ENCODE data around the gene TAS2R8. TPM values are rescaled to one million over a fixed set of nuclear protein-coding genes. Genes with fewer than 3 reads are reported as not detected.

Gene TAS2R8
- 0.50 TPM in 1 of 2 replicates, not detected in the other for total RNA-seq
- long read RNA-seq = 0 reads

DNA sequence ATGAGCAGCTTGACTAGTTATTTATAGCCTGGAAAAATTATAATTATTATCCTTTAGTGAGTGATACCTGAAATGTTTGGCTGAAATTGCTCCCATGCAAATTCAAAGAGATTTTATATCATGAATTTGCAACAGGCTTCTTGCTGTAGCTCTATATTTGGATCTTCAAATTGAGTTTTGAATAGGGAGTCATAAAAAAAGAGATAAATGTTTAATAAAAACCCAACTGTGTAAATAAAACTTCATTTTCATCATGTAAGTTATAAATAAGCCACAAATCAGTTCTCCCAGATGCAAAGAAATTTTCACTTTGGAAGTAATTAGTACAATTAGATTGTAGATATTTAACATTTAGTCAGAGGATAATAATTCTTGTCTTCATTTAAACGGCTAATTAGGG, at the start of gene TAS2R8:
TAS2R8 (minus strand) TSS at position 101 of the 400 bp plus-strand sequence. CDS start 306 bp downstream, outside the sequence.
- Mint-ChIP-seq H3K9me3 (ENCODE audit: unreplicated experiment) (no peaks in the 10 kb centered on the region), H3K36me3 (ENCODE audit: unreplicated experiment) (no peaks in the 10 kb centered on the region), H3K4me3 (ENCODE audit: unreplicated experiment) (no peak within 1 kb of the TSS), H3K4me1 (ENCODE audit: unreplicated experiment) (no peaks in the 10 kb centered on the region), H3K27me3 (ENCODE audit: unreplicated experiment) (peaks cover 29% of the 10 kb centered on the region), H3K27ac (ENCODE audit: unreplicated experiment) (no peak within 1 kb of the TSS)
- no peak for TF ChIP-seq CTCF (IDR thresholded peaks at IDR 0.05)
- no peak for DNase-seq (ENCODE audit: extremely low spot score, unreplicated experiment)

DNA sequence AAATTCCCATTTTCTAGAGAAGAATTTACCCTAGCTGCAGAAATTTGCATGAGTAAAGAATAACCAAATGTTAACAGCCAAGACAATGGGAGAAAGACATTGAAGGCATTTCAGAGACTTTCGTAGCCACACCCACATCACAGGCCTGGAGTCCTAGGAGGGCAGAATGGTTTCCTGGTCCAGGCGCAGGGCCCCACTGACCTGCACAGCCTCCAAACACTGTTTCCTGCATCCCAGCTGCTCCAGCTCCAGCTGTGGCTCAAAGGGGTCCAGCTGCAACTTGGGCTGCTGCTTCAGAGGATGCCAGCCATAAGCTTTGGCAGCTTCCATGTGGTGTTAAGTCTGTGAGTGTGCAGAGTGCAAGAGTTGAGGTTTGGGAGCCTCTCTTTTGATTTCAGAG, 48.7 kb upstream of the TAS2R8 start:
- Mint-ChIP-seq H3K36me3 (ENCODE audit: unreplicated experiment) (peaks cover 35% of the 10 kb centered on the region), H3K27ac (ENCODE audit: unreplicated experiment) (no peak overlapping the region), H3K27me3 (ENCODE audit: unreplicated experiment) (no peaks in the 10 kb centered on the region), H3K4me1 (ENCODE audit: unreplicated experiment) (no peaks in the 10 kb centered on the region), H3K9me3 (ENCODE audit: unreplicated experiment) (peaks cover 27% of the 10 kb centered on the region), H3K4me3 (ENCODE audit: unreplicated experiment) (no peak overlapping the region)
- TF ChIP-seq CTCF (IDR thresholded peaks at IDR 0.05) = no peak
- no peak for DNase-seq (ENCODE audit: extremely low spot score, unreplicated experiment)

DNA sequence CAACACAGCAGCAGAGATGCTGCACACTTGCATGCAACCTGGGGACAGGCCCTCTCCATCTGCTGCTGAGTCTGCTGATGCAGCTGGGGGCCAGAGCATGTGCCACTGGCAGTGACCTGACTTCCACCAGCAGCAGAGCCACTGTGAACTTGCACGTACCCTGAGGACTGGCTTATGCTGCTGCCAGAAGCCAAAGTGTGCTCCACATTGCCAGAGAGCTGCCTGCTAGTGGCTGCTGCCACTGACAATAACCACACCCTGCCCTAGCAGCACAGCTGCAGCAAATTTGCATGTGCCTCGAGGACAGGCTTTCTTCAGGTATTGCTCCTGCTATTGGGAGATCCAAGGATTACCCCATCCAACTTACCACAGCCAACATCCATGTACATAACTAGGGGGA, 46.7 kb upstream of the TAS2R8 start:
- no peak for TF ChIP-seq CTCF (IDR thresholded peaks at IDR 0.05)
- peaks cover 39% of the 10 kb centered on the region for H3K36me3 Mint-ChIP-seq (ENCODE audit: unreplicated experiment)
- H3K27me3 Mint-ChIP-seq (ENCODE audit: unreplicated experiment) = no peaks in the 10 kb centered on the region
- peaks cover 27% of the 10 kb centered on the region for H3K9me3 Mint-ChIP-seq (ENCODE audit: unreplicated experiment)
- no peaks in the 10 kb centered on the region for H3K4me1 Mint-ChIP-seq (ENCODE audit: unreplicated experiment)
- peak; percentile 82 for DNase-seq (ENCODE audit: extremely low spot score, unreplicated experiment)
- no peak overlapping the region for H3K4me3 Mint-ChIP-seq (ENCODE audit: unreplicated experiment)
- no peak overlapping the region for H3K27ac Mint-ChIP-seq (ENCODE audit: unreplicated experiment)

- H3K27me3 Mint-ChIP-seq (ENCODE audit: unreplicated experiment) = no peaks in the 10 kb centered on the region
- H3K9me3 Mint-ChIP-seq (ENCODE audit: unreplicated experiment) = peaks cover 6% of the 10 kb centered on the region
- DNase-seq (ENCODE audit: extremely low spot score, unreplicated experiment) = no peak
- TF ChIP-seq CTCF (IDR thresholded peaks at IDR 0.05) = no peak
- no peak overlapping the region for H3K27ac Mint-ChIP-seq (ENCODE audit: unreplicated experiment)
- H3K4me3 Mint-ChIP-seq (ENCODE audit: unreplicated experiment) = no peak overlapping the region
- peaks cover 26% of the 10 kb centered on the region for H3K36me3 Mint-ChIP-seq (ENCODE audit: unreplicated experiment)
- no peaks in the 10 kb centered on the region for H3K4me1 Mint-ChIP-seq (ENCODE audit: unreplicated experiment)
These were observed 44.3 kb upstream of the TAS2R8 start for GRCh38 chr12:10851243-10851858.

DNA sequence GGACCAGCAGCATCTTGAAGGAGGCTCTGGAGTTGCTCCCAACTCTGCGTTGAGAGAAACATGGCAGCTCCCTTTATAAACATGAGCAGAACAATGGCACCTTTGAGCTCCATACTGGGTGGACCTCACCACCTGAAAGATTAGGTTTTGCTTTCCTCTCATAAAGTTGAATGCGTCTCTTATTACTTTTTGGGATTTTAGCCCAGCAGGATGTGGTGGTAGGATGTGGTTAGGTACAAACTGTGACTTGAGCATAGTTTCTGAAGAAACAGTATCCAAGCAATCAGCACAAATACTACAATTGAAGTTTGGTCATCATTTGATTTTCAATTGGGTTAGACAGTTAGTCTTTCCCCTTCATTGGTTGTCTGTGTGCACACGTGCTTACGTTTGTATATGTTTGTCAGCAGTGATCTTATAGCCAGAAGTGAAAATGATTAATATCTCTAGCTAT, 42.4 kb upstream of the TAS2R8 start, which contains the start of gene PRR4:
PRR4 (minus strand) TSS at position 51 of the 454 bp plus-strand sequence; CDS start at position 13, 38 bp downstream.
- H3K9me3 Mint-ChIP-seq (ENCODE audit: unreplicated experiment) = no peaks in the 10 kb centered on the region
- no peak within 1 kb of the TSS for H3K27ac Mint-ChIP-seq (ENCODE audit: unreplicated experiment)
- H3K27me3 Mint-ChIP-seq (ENCODE audit: unreplicated experiment) = no peaks in the 10 kb centered on the region
- no peak within 1 kb of the TSS for H3K4me3 Mint-ChIP-seq (ENCODE audit: unreplicated experiment)
- DNase-seq (ENCODE audit: extremely low spot score, unreplicated experiment) = no peak
- H3K4me1 Mint-ChIP-seq (ENCODE audit: unreplicated experiment) = no peaks in the 10 kb centered on the region
- TF ChIP-seq CTCF (IDR thresholded peaks at IDR 0.05) = no peak
- H3K36me3 Mint-ChIP-seq (ENCODE audit: unreplicated experiment) = peaks cover 17% of the 10 kb centered on the region

Data from osteocyte (in vitro differentiated cells).